SK-N-SH (cell line): ENCODE measurements around the gene TCHHL1. TPM values are rescaled to one million over a fixed set of nuclear protein-coding genes. Genes with fewer than 3 reads are reported as not detected.

Source experiments
- CTCF ChIA-PET: fragments of 300-600, 350-600 bp; formaldehyde crosslinking; extraction: SDS; loops from one replicate; lab custom pipeline; 2021; lab: Yijun Ruan, JAX
- POLR2A ChIA-PET: fragments of 350-600 bp; sonication (Branson Sonifier 250); formaldehyde crosslinking; extraction: SDS; loops from one replicate; lab custom pipeline; 2020; ENCODE audit warnings: antibody characterized with exemption, inconsistent platforms; lab: Yijun Ruan, JAX
- DNase-seq: peaks from one replicate; pipeline ENCODE4 v3.0.0; 2012
- H2AFZ ChIP-seq: fragments of 200-600 bp; sonication (generic); 2 replicates; pipeline ENCODE4 v1.8.1; 2016; ENCODE audit warnings: antibody characterized with exemption, mild to moderate bottlenecking, low read depth
- H3F3A ChIP-seq: fragments of 200-600 bp; sonication (generic); replicated peaks from 2 replicates; pipeline ENCODE3; 2016; ENCODE audit warnings: antibody characterized with exemption, mild to moderate bottlenecking; ENCODE audit not compliant: insufficient read depth
- H3K27ac ChIP-seq, 2 experiments: fragments of 200-500 bp in 1 of 2; fragments of 200-600 bp in 1 of 2; sonication (Bioruptor generic) in 1 of 2; sonication (generic), shearing (Covaris generic) in 1 of 2; 2 replicates each; pipeline versions ENCODE4 v1.5.1 to v1.6.1; 2014 to 2016; ENCODE audit warnings: low read depth in 2 of 2, inconsistent platforms in 1 of 2, low read length in 1 of 2, mild to moderate bottlenecking in 1 of 2, mixed read lengths in 1 of 2
- H3K27me3 ChIP-seq: fragments of 200-600 bp; sonication (generic), shearing (Covaris generic); 2 replicates; pipeline ENCODE4 v1.6.1; 2016; ENCODE audit warnings: mixed run types; ENCODE audit not compliant: insufficient read depth
- H3K36me3 ChIP-seq, 2 experiments: fragments of 200-500 bp in 1 of 2; fragments of 200-600 bp in 1 of 2; sonication (Bioruptor generic) in 1 of 2; sonication (generic) in 1 of 2; replicated peaks in 1 of 2; 2 replicates each; pipeline versions ENCODE3 to v1.5.1; 2014 to 2016; ENCODE audit warnings: low read length in 1 of 2, mild to moderate bottlenecking in 1 of 2; ENCODE audit not compliant: insufficient read depth in 2 of 2, control insufficient read depth in 1 of 2
- H3K4me1 ChIP-seq, 2 experiments: fragments of 200-500 bp in 1 of 2; fragments of 200-600 bp in 1 of 2; sonication (Bioruptor generic) in 1 of 2; sonication (generic), shearing (Covaris generic) in 1 of 2; 2 replicates each; pipeline versions ENCODE4 v1.5.1 to v1.6.1; 2014 to 2016; ENCODE audit warnings: low read depth in 1 of 2, low read length in 1 of 2, mixed run types in 1 of 2; ENCODE audit not compliant: insufficient read depth in 2 of 2, control insufficient read depth in 1 of 2
- H3K4me2 ChIP-seq: fragments of 200-600 bp; sonication (generic), shearing (Covaris generic); 2 replicates; pipeline ENCODE4 v1.6.1; 2017; ENCODE audit warnings: mixed run types
- H3K4me3 ChIP-seq, 2 experiments: fragments of 200-500 bp in 1 of 2; fragments of 200-600 bp in 1 of 2; sonication (Bioruptor generic) in 1 of 2; sonication (generic), shearing (Covaris generic) in 1 of 2; 2 replicates each; pipeline versions ENCODE4 v1.5.1 to v1.8.1; 2014 to 2016; ENCODE audit warnings: low read depth in 2 of 2, inconsistent platforms in 1 of 2, low read length in 1 of 2, mild to moderate bottlenecking in 1 of 2, mixed read lengths in 1 of 2, moderate library complexity in 1 of 2
- H3K79me2 ChIP-seq: fragments of 200-600 bp; sonication (generic); 2 replicates; pipeline ENCODE4 v1.8.1; 2017; ENCODE audit warnings: mild to moderate bottlenecking; ENCODE audit not compliant: insufficient read depth
- H3K9ac ChIP-seq: fragments of 200-600 bp; sonication (generic); 2 replicates; pipeline ENCODE4 v1.6.1; 2017; ENCODE audit warnings: mixed run types
- H3K9me2 ChIP-seq: fragments of 200-600 bp; sonication (generic); 2 replicates; pipeline ENCODE4 v1.6.1; 2017; ENCODE audit warnings: mixed run types
- H3K9me3 ChIP-seq: fragments of 200-600 bp; sonication (generic); 2 replicates; pipeline ENCODE4 v1.6.1; 2017; ENCODE audit warnings: mixed run types, mild to moderate bottlenecking, moderate library complexity
- H4K20me1 ChIP-seq: fragments of 200-600 bp; sonication (generic); 2 replicates; pipeline ENCODE4 v1.6.1; 2017; ENCODE audit warnings: mild to moderate bottlenecking, mixed run types; ENCODE audit not compliant: insufficient read depth
- EP300 ChIP-seq, 2 experiments: IDR thresholded peaks; 2 replicates each; pipeline versions ENCODE4 v1.4.0 to v1.6.1; 2012; ENCODE audit warnings: borderline replicate concordance in 1 of 2, low read depth in 1 of 2, low read length in 1 of 2
- FOXJ3 ChIP-seq: sonication (generic); formaldehyde crosslinking; IDR thresholded peaks from 2 replicates; pipeline ENCODE4 v1.5.1; 2020; ENCODE audit warnings: mild to moderate bottlenecking, missing genetic modification reagents
- FOXM1 ChIP-seq: IDR thresholded peaks from 2 replicates; pipeline ENCODE4 v1.4.0; 2012; ENCODE audit warnings: low read depth, mild to moderate bottlenecking
- GATA2 ChIP-seq: sonication (generic); formaldehyde crosslinking; IDR thresholded peaks from 2 replicates; pipeline ENCODE4 v1.5.0; 2020; ENCODE audit warnings: mild to moderate bottlenecking, missing genetic modification reagents
- IRF3 ChIP-seq: fragments of 150-350 bp; IDR thresholded peaks from 2 replicates; pipeline ENCODE4 v1.6.1; 2016; ENCODE audit warnings: mild to moderate bottlenecking, low read depth, low read length
- MEF2A ChIP-seq: IDR thresholded peaks from 2 replicates; pipeline ENCODE4 v1.4.0; 2012; ENCODE audit warnings: low read depth, borderline replicate concordance
- NRF1 ChIP-seq: IDR thresholded peaks from 2 replicates; pipeline ENCODE4 v1.6.1; 2012; ENCODE audit warnings: low read depth, mild to moderate bottlenecking, low read length
- POLR2AphosphoS5 ChIP-seq: IDR thresholded peaks from 2 replicates; pipeline ENCODE4 v1.6.1; 2012; ENCODE audit warnings: low read depth, low read length
- RCOR1 ChIP-seq: fragments of 150-350 bp; IDR thresholded peaks from 2 replicates; pipeline ENCODE4 v1.6.1; 2017; ENCODE audit warnings: antibody characterized with exemption, low read length
- RFX5 ChIP-seq: IDR thresholded peaks from 2 replicates; pipeline ENCODE4 v1.6.1; 2012; ENCODE audit warnings: mild to moderate bottlenecking, improper control_type of control experiment, low read length
- SIN3A ChIP-seq: IDR thresholded peaks from 2 replicates; pipeline ENCODE4 v1.6.1; 2012; ENCODE audit warnings: low read depth, mild to moderate bottlenecking, low read length, moderate library complexity, borderline replicate concordance
- TAF1 ChIP-seq: IDR thresholded peaks from 2 replicates; pipeline ENCODE4 v1.6.1; 2012; ENCODE audit warnings: low read depth, mild to moderate bottlenecking, low read length, moderate library complexity, borderline replicate concordance
- WGBS: methylation state at CpG from one replicate; pipeline ENCODE4 v1.1.6; 2017; ENCODE audit warnings: low lambda C conversion rate; 5-methylcytosine and 5-hydroxymethylcytosine counted together
- polyA plus RNA-seq, 3 experiments: library from polyadenylated mRNA; depleted of rRNA; stranded (reverse); fragments of >200 nt; gene quantifications; 2 replicates each; pipeline ENCODE4 v1.2.3, GENCODE V29; 2012
- TF ChIP-seq, protein P1 (sequence below): fragments of 200-600 bp; sonication (generic); IDR thresholded peaks from 2 replicates; pipeline ENCODE4 v1.6.1; 2017; ENCODE audit warnings: antibody characterized with exemption, mild to moderate bottlenecking, moderate library complexity

TCHHL1 gene
- polyA plus RNA-seq, 1 of the 3 experiments (the other 2 are of a cell fraction): not detected

DNA sequence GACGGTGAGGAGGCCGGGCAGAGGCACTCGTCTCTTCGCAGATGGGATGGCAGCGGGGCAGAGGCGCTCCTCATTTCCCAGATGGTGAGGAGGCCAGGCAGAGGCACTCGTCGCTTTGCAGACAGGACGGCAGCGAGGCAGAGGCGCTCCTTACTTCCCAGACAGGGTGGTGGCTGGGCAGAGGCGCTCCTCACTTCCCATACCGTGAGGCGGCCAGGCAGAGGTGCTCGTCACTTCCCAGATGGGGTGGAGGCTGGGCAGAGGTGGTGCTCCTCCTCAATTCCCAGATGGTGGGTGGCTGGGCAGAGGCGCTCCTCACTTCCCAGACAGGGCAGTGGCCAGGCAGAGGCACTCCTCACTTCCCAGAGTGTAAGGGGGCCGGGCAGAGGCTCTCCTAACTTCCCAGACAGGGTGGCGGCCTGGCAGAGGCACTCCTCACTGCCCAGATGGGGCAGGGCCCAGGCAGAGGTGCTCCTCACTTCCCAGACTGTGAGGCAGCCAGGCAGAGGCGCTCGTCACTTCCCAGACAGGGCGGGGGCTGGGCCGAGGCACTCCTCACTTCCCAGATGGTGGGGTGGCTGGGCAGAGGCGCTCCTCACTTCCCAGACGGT is 9.9 kb downstream of the TCHHL1 start:
- Histone ChIP-seq H3K9me2 (no peaks in the 10 kb centered on the region), H3F3A (no peaks in the 10 kb centered on the region), H2AFZ (no peak overlapping the region), H3K9me3 (no peaks in the 10 kb centered on the region), H3K4me3 (no peak overlapping the region), H3K79me2 (no peaks in the 10 kb centered on the region), H3K27ac (no peak overlapping the region), H3K4me1 (no peaks in the 10 kb centered on the region), H3K27me3 (peaks cover 37% of the 10 kb centered on the region), H3K9ac (no peak overlapping the region), H4K20me1 (no peaks in the 10 kb centered on the region), H3K36me3 (no peaks in the 10 kb centered on the region), H3K4me2 (no peak overlapping the region)
- no peak for TF ChIP-seq SIN3A
- no peak for TF ChIP-seq RFX5
- no peak for TF ChIP-seq FOXM1
- TF ChIP-seq EP300 (IDR thresholded peaks at IDR 0.05; ENCODE audit: borderline replicate concordance in 1 of 2, low read depth in 1 of 2, low read length in 1 of 2): no peak
- no peak for TF ChIP-seq RCOR1
- TF ChIP-seq TAF1: no peak
- no peak for TF ChIP-seq IRF3
- no peak for TF ChIP-seq GATA2 (CRISPR knock-in tag)
- no peak for TF ChIP-seq MEF2A
- no peak for TF ChIP-seq NRF1
- no peak for TF ChIP-seq POLR2AphosphoS5
- CTCF ChIA-PET: no interaction called here
- POLR2A ChIA-PET: no interaction called here
- no peak for DNase-seq
- 13% methylated on average over 6 of the region's 24 CpGs for WGBS

GRCh38 chr1:152072311-152072710 is 16.6 kb downstream of the TCHHL1 start:
- ChIA-PET CTCF (interaction anchor here (0.6 kb wide), 1 partner anchor 415 kb away, joined by 4 read pairs; no protein-coding TSS in a partner anchor), POLR2A (no interaction called here)
- H3K27me3 ChIP-seq: peaks cover 61% of the 10 kb centered on the region
- no peaks in the 10 kb centered on the region for H3K9me2 ChIP-seq
- no peak for TF ChIP-seq FOXJ3 (CRISPR knock-in tag)
- TF ChIP-seq, protein P1, sequence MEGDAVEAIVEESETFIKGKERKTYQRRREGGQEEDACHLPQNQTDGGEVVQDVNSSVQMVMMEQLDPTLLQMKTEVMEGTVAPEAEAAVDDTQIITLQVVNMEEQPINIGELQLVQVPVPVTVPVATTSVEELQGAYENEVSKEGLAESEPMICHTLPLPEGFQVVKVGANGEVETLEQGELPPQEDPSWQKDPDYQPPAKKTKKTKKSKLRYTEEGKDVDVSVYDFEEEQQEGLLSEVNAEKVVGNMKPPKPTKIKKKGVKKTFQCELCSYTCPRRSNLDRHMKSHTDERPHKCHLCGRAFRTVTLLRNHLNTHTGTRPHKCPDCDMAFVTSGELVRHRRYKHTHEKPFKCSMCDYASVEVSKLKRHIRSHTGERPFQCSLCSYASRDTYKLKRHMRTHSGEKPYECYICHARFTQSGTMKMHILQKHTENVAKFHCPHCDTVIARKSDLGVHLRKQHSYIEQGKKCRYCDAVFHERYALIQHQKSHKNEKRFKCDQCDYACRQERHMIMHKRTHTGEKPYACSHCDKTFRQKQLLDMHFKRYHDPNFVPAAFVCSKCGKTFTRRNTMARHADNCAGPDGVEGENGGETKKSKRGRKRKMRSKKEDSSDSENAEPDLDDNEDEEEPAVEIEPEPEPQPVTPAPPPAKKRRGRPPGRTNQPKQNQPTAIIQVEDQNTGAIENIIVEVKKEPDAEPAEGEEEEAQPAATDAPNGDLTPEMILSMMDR: no peak
- no peaks in the 10 kb centered on the region for H3K9me3 ChIP-seq
- no peak overlapping the region for H3K9ac ChIP-seq
- no peaks in the 10 kb centered on the region for H3K36me3 ChIP-seq
- H3K79me2 ChIP-seq: no peaks in the 10 kb centered on the region
- no peak overlapping the region for H3K4me3 ChIP-seq
- H3K4me2 ChIP-seq: no peak overlapping the region
- H3K4me1 ChIP-seq: no peaks in the 10 kb centered on the region
- no peaks in the 10 kb centered on the region for H4K20me1 ChIP-seq
- DNase-seq: no peak
- WGBS: 2% methylated on average over 3 of the region's 3 CpGs
- no peak overlapping the region for H2AFZ ChIP-seq
- no peak overlapping the region for H3K27ac ChIP-seq
- no peaks in the 10 kb centered on the region for H3F3A ChIP-seq
